Measurements from ENCODE around the gene MFGE8.
"Not testable (repeated sequence)": the region's sequence is repeated elsewhere in the genome, so short reads cannot be mapped to it uniquely, and the experiment has no call there.

DNA sequence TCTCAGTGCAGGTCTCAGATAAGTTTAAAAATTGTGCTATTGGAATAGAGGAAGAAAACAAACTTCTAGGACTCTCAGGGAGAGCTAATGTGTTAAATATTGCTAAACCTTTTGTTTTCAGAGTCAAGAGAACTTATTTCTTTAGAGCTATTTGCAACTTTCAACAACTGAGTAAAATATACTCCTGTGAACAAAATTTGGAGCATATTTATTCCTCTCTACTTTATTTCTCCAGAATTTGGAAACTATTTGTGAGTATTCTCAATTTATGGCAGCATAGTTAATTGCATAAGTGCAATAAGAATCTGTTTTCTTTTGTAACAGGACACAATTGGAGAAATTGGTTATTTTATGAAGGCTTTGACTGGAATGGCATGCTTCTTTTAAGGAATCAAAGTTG lies 15.0 kb upstream of the MFGE8 start:
- TF ChIP-seq POLR2A, POLR2AphosphoS5 (IDR thresholded peaks at IDR 0.05): not testable (repeated sequence)
- TF ChIP-seq, protein P1, sequence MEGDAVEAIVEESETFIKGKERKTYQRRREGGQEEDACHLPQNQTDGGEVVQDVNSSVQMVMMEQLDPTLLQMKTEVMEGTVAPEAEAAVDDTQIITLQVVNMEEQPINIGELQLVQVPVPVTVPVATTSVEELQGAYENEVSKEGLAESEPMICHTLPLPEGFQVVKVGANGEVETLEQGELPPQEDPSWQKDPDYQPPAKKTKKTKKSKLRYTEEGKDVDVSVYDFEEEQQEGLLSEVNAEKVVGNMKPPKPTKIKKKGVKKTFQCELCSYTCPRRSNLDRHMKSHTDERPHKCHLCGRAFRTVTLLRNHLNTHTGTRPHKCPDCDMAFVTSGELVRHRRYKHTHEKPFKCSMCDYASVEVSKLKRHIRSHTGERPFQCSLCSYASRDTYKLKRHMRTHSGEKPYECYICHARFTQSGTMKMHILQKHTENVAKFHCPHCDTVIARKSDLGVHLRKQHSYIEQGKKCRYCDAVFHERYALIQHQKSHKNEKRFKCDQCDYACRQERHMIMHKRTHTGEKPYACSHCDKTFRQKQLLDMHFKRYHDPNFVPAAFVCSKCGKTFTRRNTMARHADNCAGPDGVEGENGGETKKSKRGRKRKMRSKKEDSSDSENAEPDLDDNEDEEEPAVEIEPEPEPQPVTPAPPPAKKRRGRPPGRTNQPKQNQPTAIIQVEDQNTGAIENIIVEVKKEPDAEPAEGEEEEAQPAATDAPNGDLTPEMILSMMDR (IDR thresholded peaks at IDR 0.05 in 8 of 11, conservative IDR thresholded peaks at IDR 0.05 in 3 of 11) = not testable (repeated sequence)
